GM06990 (cell line): Measurements from ENCODE around the gene OSBPL8.

Experiments used
- DNase-seq: peaks from one replicate; pipeline ENCODE4 v3.0.0-alpha.2; 2011; ENCODE audit not compliant: insufficient read length; ENCODE audit errors: extremely low read depth
- H3K27me3 ChIP-seq: replicated peaks from 2 replicates; pipeline ENCODE4 v1.6.0; 2011; ENCODE audit warnings: low read length; ENCODE audit not compliant: control insufficient read depth, insufficient read depth
- H3K36me3 ChIP-seq: 2 replicates; pipeline ENCODE4 v1.5.1; 2011; ENCODE audit warnings: low read length; ENCODE audit not compliant: control insufficient read depth, insufficient read depth
- H3K4me3 ChIP-seq: replicated peaks from 2 replicates; pipeline ENCODE4 v1.5.1; 2011; ENCODE audit warnings: low read depth, mild to moderate bottlenecking, control low read depth, low read length
- CTCF ChIP-seq: IDR thresholded peaks from 2 replicates; pipeline ENCODE4 v1.5.1; 2011; ENCODE audit warnings: low read length, control low read depth, mild to moderate bottlenecking, inconsistent platforms; ENCODE audit not compliant: insufficient read depth, poor library complexity, severe bottlenecking

The OSBPL8 gene

GRCh38 chr12:76555231-76555767 lies 4.3 kb downstream of the OSBPL8 start:
- H3K4me3 ChIP-seq: no peak overlapping the region
- no peak for DNase-seq
- no peak for TF ChIP-seq CTCF

GRCh38 chr12:76554405-76555230 lies 5.0 kb downstream of the OSBPL8 start:
- H3K36me3 ChIP-seq: no peaks in the 10 kb centered on the region
- H3K4me3 ChIP-seq: no peak overlapping the region
- no peak for TF ChIP-seq CTCF
- peak; percentile 12 for DNase-seq
- no peaks in the 10 kb centered on the region for H3K27me3 ChIP-seq

More at GRCh38 chr12:76555231-76555767, 4.3 kb downstream of the OSBPL8 start:
- Histone ChIP-seq H3K36me3 (no peaks in the 10 kb centered on the region), H3K27me3 (no peaks in the 10 kb centered on the region)

- no peak for TF ChIP-seq CTCF
- DNase-seq: no peak
- Histone ChIP-seq H3K27me3 (no peaks in the 10 kb centered on the region), H3K4me3 (no peak overlapping the region), H3K36me3 (no peaks in the 10 kb centered on the region)
Observed at GRCh38 chr12:76552343-76552938, 7.1 kb downstream of the OSBPL8 start.

GRCh38 chr12:76551482-76551888 lies 8.1 kb downstream of the OSBPL8 start:
- no peaks in the 10 kb centered on the region for H3K36me3 ChIP-seq
- no peak for DNase-seq
- TF ChIP-seq CTCF: no peak
- no peak overlapping the region for H3K4me3 ChIP-seq
- H3K27me3 ChIP-seq: no peaks in the 10 kb centered on the region

GRCh38 chr12:76549131-76549530 lies 10.4 kb downstream of the OSBPL8 start:
- TF ChIP-seq CTCF: no peak
- no peak for DNase-seq
- H3K36me3 ChIP-seq: no peaks in the 10 kb centered on the region
- no peaks in the 10 kb centered on the region for H3K27me3 ChIP-seq
- H3K4me3 ChIP-seq: no peak overlapping the region
